GM10248 (cell line): ENCODE data around the gene TGM1.

Experiments
- CTCF ChIA-PET: fragments of 300-600 bp; sonication (Branson Sonifier 250); formaldehyde crosslinking; extraction: SDS; loops from one replicate; lab custom pipeline; 2021; ENCODE audit warnings: antibody characterized with exemption; lab: Yijun Ruan, JAX
- POLR2A ChIA-PET: fragments of 350-650 bp; sonication (Branson Sonifier 250); formaldehyde crosslinking; extraction: SDS; loops from one replicate; lab custom pipeline; 2020; ENCODE audit warnings: antibody characterized with exemption; lab: Yijun Ruan, JAX
- DNase-seq: peaks from one replicate; pipeline ENCODE4 v3.0.0; 2012; ENCODE audit errors: extremely low spot score
- CTCF ChIP-seq: IDR thresholded peaks from 2 replicates; pipeline ENCODE4 v1.5.1; 2012; ENCODE audit warnings: mild to moderate bottlenecking, low read depth; ENCODE audit errors: extremely low read depth, missing control alignments, control extremely low read depth

Gene TGM1

DNA sequence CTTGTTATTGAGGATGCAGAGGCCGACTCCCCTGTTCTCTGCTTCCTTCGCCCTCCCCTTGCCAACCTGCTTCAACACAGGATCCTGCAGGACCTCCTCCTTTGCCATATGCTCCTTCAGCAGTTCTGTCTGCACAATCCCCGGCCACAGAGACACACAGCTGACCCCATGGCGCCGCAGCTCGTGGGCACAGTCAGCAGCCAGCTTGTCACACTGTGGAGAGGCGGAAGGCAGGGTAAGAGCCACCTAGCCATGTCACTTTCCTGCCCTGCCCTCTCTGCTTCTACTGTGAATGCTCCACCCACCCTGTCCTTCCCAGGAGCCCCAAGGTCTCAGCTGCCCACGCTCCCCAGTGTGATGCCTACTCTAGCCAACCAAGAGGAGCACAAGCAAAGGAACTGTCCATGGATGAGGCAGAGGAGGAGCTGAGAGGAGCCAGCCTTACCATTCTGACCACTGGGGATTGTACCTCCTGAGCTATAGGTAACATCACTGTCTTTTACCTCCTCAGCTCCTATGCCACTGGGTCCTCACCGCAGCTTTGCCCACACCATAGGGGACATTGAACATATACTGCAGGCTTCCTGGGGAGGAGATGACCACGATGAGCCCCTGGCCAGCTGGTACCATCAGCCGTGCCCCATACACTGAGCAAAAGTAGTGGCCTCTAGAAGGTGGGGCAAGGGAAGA, 29.3 kb upstream of the TGM1 start:
- no peak for DNase-seq
- CTCF ChIA-PET = interaction anchor here (0.9 to 15.5 kb wide), 11 partner anchors 10 to 77 kb away, joined by 3 to 323 read pairs (median 6); partner anchors contain the start of genes CIDEB, LTB4R, LTB4R2 and MDP1
- TF ChIP-seq CTCF = no peak
- POLR2A ChIA-PET = interaction anchor here (0.6 to 1.8 kb wide), 3 partner anchors 22 to 63 kb away, joined by 3 to 6 read pairs (median 4); partner anchors contain the start of gene TINF2

DNA sequence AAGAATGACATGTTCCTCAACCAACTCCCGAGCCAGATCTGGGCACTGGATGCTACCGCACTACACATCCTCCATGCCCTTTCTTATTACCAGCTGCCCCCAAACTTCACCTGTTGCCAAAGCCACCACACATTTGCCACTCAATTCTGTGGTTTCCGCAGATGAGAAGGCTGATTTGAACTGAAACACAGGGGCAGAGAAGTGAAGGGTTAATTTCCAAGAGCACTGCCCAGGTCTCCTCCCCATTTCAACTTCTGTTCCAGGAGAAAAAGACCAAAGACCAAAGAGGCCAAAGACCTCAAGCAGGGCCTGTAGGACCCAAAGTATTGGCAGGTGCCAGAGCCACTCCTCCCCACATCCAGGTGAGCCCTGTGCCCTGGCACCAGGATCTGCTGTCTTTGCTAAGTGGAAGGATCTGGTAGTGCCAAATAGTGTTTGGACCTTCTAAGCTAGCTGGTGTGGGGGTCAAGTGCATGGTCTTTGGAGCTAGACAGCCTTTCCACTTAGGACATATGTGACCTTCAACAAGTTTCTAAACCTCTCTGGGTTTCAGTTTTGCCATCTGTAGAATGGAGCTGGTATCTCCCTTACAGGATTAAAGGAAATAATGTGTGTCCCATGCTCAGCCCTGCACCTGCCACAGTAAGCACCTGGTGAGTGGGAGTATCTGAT, 28.6 kb upstream of the TGM1 start:
- no peak for DNase-seq
- no peak for TF ChIP-seq CTCF
- ChIA-PET CTCF (interaction anchor here (0.9 to 15.5 kb wide), 12 partner anchors 7 to 139 kb away, joined by 3 to 323 read pairs (median 8); partner anchors contain the start of genes CBLN3, CIDEB, DHRS1 and KHNYN), POLR2A (interaction anchor here (1.2 to 1.8 kb wide), 2 partner anchors 21 to 49 kb away, joined by 3 to 6 read pairs; partner anchors contain the start of gene TINF2)

DNA sequence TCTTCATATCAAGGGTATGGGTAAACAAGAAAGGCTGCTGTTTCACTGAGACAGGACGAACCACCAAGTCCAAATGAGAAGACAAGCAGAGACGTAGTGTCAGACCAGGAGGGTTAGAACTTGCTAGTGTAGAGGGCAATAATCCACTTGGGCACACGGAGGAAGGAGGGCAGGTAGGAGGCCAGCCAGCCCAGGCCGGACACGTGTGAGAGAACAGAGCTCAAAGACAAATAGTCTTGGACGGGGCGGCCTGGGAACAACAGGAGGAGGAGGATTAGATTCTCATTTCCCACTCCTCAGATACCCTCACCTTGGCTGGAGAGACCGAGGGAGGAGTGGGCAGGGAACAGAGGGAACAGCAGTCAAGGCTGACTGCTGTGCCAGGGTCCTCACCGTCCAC, 27.8 kb upstream of the TGM1 start:
- no peak for TF ChIP-seq CTCF
- ChIA-PET POLR2A (interaction anchor here (1.2 kb wide), 2 partner anchors 20 to 28 kb away, joined by 3 read pairs; partner anchors contain the start of gene TGM1), CTCF (interaction anchor here (0.7 to 15.5 kb wide), 13 partner anchors 8 to 182 kb away, joined by 3 to 323 read pairs (median 7); partner anchors contain the start of genes CBLN3, CIDEB, DHRS1 and IRF9)
- DNase-seq = no peak

DNA sequence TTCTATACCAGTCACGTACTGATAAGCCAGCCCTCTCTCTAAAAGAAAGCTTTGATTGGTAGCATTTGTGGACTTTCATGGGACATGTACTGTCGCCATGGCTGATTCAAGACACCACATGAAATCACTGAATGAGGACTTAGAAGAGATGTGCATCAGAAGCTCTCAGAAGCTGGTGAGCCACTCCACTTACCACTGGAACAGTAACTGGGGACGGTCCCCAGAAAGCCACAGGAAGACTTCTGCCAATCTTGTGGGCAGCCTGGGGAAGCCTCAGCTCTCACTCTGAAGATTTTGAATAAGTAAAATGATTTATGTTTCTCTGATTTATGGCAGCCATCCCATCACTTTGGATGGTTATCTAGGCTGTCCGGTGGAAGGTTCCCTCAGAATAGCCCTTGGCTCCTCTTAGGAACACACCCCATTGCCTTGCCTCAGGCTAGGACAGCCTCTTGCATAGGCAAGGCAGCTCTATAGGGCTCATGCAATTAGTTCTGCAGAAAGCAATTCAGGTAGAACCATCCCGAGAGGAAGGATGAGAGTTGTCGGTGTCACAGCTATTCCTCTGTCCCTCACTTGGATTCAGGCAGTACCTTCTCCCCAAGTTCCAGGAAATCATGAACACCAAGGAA, 26.8 kb upstream of the TGM1 start:
- DNase-seq = peak; percentile 58
- TF ChIP-seq CTCF = no peak
- CTCF ChIA-PET = interaction anchor here (0.6 to 15.5 kb wide), 14 partner anchors 9 to 181 kb away, joined by 3 to 323 read pairs (median 6); partner anchors contain the start of genes CBLN3, CIDEB, DHRS1 and KHNYN
- POLR2A ChIA-PET = interaction anchor here (1.2 kb wide), 2 partner anchors 19 to 27 kb away, joined by 3 read pairs; partner anchors contain the start of gene TGM1

DNA sequence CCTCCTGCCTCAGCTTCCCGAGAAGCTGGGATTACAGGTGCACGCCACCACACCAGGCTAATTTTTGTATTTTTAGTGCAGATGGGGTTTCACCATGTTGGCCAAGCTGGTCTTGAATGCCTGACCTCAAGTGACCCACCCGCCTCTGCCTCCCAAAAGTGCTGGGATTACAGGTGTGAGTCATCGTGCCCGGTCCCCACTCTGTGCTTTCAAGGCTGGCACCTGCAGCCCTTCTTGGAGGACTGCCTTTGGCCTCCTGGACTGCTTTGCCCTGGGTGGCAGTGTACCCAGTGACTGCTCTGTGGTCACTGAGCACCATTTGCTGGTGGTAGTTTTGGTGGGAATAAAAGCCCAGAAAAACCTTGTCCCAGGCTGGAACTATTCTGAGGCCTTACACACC, 24.0 kb upstream of the TGM1 start:
- POLR2A ChIA-PET = no interaction called here
- CTCF ChIA-PET = interaction anchor here (1.0 to 13.3 kb wide), 3 partner anchors 11 to 44 kb away, joined by 4 to 121 read pairs (median 4); partner anchors contain the start of genes DHRS1 and NOP9

More for the DNA sequence above, 24.0 kb upstream of the TGM1 start:
- DNase-seq = no peak
- no peak for TF ChIP-seq CTCF
